Thymus (tissue), 11 donors: ENCODE results near the gene RSPH1. TPM values are rescaled to one million over a fixed set of nuclear protein-coding genes. Genes with fewer than 3 reads are reported as not detected.

Source experiments
- DNase-seq, 9 donors: peaks; one replicate each; pipeline ENCODE4 v3.0.0-alpha.2; 2013; ENCODE audit warnings: low spot score in 9 of 9, low read depth in 6 of 9, missing footprints in 1 of 9
- H3K27ac ChIP-seq, 2 donors: one replicate each; pipeline ENCODE4 v1.5.1; 2013; ENCODE audit warnings: control low read depth in 1 of 2, low read depth in 1 of 2, low read length in 1 of 2, mild to moderate bottlenecking in 1 of 2, moderate library complexity in 1 of 2
- H3K27me3 ChIP-seq, 2 donors: one replicate each; pipeline ENCODE4 v1.5.1; 2013; ENCODE audit warnings: low read length in 1 of 2; ENCODE audit not compliant: control insufficient read depth in 2 of 2, insufficient read depth in 1 of 2
- H3K36me3 ChIP-seq, 2 donors: one replicate each; pipeline ENCODE4 v1.5.1; 2013; ENCODE audit warnings: low read length in 1 of 2, mild to moderate bottlenecking in 1 of 2, moderate library complexity in 1 of 2; ENCODE audit not compliant: control insufficient read depth in 2 of 2, insufficient read depth in 2 of 2
- H3K4me1 ChIP-seq, 2 donors: one replicate each; pipeline ENCODE4 v1.5.1; 2013; ENCODE audit warnings: low read length in 2 of 2; ENCODE audit not compliant: control insufficient read depth in 2 of 2, insufficient read depth in 2 of 2
- H3K4me3 ChIP-seq, 2 donors: one replicate each; pipeline ENCODE4 v1.5.1; 2013; ENCODE audit warnings: low read length in 2 of 2, control low read depth in 1 of 2, mild to moderate bottlenecking in 1 of 2
- H3K9me3 ChIP-seq, 2 donors: one replicate each; pipeline ENCODE4 v1.5.1; 2013; ENCODE audit warnings: low read length in 1 of 2, mild to moderate bottlenecking in 1 of 2; ENCODE audit not compliant: control insufficient read depth in 2 of 2, insufficient read depth in 1 of 2
- WGBS: extraction: QIAGEN DNeasy Blood & Tissue Kit; methylation state at CpG from one replicate; pipeline ENCODE4 v1.1.7; 2013; 5-methylcytosine and 5-hydroxymethylcytosine counted together
- polyA plus RNA-seq: library from polyadenylated mRNA; stranded (reverse); fragments of 200-250 nt; gene quantifications from one replicate; pipeline ENCODE4 v1.2.3, GENCODE V29; 2013
- total RNA-seq: library from RNA; stranded (reverse); fragments of 120-200 nt; gene quantifications from one replicate; pipeline ENCODE4 v1.2.4, GENCODE V29; 2013
- donor health status: healthy.

RSPH1 gene
- total and polyA plus RNA-seq, 2 donors: 0.38 to 2.4 TPM

DNA sequence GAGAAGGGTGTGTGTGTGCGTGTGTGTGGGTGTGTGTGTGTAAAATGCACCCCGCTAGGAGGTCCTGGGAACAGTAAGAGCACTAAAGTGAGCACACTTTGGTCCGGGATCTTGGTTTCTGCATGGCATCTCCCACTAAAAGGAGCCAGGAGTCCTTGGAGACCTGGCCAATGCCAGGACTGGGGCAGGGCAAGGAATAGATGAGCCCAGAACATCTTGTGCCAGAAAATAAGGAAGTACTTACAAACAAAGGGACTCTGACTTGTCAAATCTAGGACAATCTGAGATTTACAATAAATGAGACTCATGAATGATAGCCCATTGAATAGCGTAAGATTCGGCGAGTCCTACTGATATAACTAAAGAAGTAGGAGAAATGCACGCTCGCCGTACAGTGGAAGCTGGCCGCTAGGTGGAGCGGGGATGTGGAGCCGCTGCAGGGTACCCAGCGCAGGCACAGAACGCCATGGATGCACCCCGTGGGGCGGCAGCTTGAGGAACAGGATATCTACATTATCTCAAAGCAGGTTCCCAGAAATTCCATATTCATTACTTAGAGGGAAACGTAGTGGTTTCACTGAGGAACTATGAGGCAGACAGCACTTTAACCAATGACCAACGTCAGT, 24.7 kb upstream of the RSPH1 start:
- Histone ChIP-seq H3K4me3 (no peak overlapping the region), H3K27me3 (no peaks in the 10 kb centered on the region), H3K36me3 (peaks cover 43 to 56% of the 10 kb centered on the region in 2 donors), H3K9me3 (no peaks in the 10 kb centered on the region), H3K4me1 (peaks cover 0 to 23% of the 10 kb centered on the region in 2 donors), H3K27ac (no peak overlapping the region)
- DNase-seq: no peak
- 98% methylated on average over 18 of the region's 18 CpGs for WGBS

DNA sequence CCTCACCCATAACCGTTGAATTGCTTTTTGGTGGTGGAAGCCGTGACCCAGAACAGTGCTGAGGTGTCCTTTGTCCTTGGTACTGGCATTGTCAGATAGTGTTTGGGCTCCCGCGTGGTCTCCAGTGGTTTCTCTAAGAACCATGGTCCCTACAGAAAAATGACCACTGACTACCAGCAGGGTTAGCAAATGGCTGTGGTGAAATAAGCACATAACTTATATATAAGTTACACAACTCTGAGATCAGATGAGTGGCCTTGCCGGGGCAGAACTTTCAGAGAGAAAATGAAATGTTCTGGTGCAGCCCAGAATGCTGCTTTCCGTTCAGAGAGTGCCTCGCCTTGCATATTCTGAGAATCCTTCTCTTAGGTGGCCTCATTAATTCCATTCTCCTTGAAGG, 22.6 kb upstream of the RSPH1 start:
- 98% methylated on average over 7 of the region's 7 CpGs for whole genome bisulfite sequencing
- H3K4me1 ChIP-seq: peaks cover 7 to 20% of the 10 kb centered on the region in 2 donors
- H3K36me3 ChIP-seq: peaks cover 43 to 55% of the 10 kb centered on the region in 2 donors
- H3K27me3 ChIP-seq: peaks cover 0 to 4% of the 10 kb centered on the region in 2 donors
- H3K4me3 ChIP-seq: no peak overlapping the region
- no peak overlapping the region for H3K27ac ChIP-seq
- no peak for DNase-seq
- H3K9me3 ChIP-seq: no peaks in the 10 kb centered on the region

DNA sequence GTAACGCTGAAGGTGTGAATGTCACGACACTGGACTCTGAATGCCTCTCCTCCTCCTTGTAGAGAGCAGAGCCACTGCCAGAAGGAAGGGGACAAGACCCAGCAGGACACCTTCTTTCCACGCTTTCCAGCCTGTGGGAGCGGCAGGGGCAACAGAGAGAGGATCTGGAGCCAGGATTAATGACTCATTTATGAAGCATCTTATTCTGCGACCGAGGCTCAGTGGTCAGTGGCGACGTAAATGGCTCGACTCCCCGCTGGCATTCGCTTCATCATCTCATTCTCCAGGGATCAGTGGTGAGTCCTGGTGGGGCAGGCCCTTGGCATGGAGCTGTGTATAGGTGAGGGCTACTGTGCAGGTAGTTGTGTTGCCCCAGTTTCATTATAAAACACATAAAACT, 22.2 kb upstream of the RSPH1 start:
- Histone ChIP-seq H3K27me3 (peaks cover 0 to 4% of the 10 kb centered on the region in 2 donors), H3K36me3 (peaks cover 43 to 52% of the 10 kb centered on the region in 2 donors), H3K9me3 (no peaks in the 10 kb centered on the region), H3K4me1 (peaks cover 7 to 22% of the 10 kb centered on the region in 2 donors), H3K4me3 (no peak overlapping the region), H3K27ac (no peak overlapping the region)
- DNase-seq: no peak
- 96% methylated on average over 11 of the region's 11 CpGs for WGBS

DNA sequence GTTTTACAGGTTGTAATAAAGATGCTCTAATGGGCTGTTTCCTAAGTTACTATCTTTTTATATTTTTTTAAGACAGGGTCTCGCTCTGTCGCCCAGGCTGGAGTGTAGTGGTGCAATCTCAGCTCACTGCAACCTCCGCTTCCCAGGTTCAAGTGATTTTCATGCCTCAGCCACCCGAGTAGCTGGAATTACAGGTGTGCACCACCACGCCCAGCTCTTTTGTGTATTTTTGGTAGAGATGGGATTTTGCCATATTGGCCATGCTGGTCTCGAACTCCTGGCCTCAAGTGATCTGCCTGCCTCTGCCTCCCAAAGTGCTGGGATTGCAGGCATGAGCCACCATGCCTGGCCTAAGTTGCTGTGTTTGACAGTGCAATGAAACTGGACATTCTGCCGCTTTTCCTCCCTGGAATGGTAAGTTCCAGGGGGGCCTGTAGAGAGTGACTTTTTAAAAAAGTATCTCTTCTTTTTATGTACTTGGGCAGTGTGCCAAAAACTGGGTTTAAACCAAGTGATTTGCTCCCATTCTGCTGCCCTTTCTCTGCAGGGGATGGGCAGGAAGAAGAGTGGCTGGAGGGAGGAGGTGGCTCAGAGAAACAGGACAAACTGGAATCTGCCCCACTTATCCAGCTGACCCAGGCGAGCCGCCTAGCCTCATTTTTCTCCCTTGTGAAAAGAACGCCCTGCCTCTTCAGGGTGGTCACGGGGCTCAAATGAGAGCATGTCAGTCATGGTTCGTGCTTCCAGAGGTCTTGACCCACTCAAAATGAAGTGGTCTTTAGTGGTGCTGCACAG, 19.9 kb upstream of the RSPH1 start:
- H3K4me1 ChIP-seq: peaks cover 7 to 31% of the 10 kb centered on the region in 2 donors
- H3K27me3 ChIP-seq: peaks cover 0 to 4% of the 10 kb centered on the region in 2 donors
- no peaks in the 10 kb centered on the region for H3K9me3 ChIP-seq
- DNase-seq: no peak
- no peak overlapping the region for H3K27ac ChIP-seq
- peaks cover 23 to 29% of the 10 kb centered on the region in 2 donors for H3K36me3 ChIP-seq
- 98% methylated on average over 12 of the region's 12 CpGs for WGBS
- H3K4me3 ChIP-seq: no peak overlapping the region

DNA sequence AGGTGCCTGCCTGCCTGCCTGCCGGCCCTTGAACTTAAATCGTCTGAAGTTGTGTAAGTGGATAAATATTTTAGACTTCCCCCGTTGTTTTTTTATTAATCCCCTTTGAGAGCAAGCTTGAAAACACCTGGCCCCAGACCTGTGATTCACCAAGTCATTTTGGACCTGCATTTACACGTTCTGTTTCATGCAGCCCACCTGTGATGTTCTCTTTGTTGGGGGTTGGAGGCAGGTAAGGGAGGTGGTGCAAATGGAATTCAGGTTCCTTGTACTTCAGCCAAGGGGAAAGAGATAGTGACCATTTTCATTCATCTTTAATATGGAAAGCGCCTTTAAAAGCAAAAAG, 18.8 kb upstream of the RSPH1 start:
- WGBS: 20% methylated on average over 5 of the region's 5 CpGs
- no peak for DNase-seq
- Histone ChIP-seq H3K4me3 (peak overlapping the region; percentile 84 to 89), H3K27ac (peak overlapping the region in 1 of 2 donors; percentile 31), H3K36me3 (peaks cover 19 to 21% of the 10 kb centered on the region in 2 donors), H3K4me1 (peaks cover 7 to 31% of the 10 kb centered on the region in 2 donors), H3K27me3 (peaks cover 0 to 4% of the 10 kb centered on the region in 2 donors), H3K9me3 (no peaks in the 10 kb centered on the region)

DNA sequence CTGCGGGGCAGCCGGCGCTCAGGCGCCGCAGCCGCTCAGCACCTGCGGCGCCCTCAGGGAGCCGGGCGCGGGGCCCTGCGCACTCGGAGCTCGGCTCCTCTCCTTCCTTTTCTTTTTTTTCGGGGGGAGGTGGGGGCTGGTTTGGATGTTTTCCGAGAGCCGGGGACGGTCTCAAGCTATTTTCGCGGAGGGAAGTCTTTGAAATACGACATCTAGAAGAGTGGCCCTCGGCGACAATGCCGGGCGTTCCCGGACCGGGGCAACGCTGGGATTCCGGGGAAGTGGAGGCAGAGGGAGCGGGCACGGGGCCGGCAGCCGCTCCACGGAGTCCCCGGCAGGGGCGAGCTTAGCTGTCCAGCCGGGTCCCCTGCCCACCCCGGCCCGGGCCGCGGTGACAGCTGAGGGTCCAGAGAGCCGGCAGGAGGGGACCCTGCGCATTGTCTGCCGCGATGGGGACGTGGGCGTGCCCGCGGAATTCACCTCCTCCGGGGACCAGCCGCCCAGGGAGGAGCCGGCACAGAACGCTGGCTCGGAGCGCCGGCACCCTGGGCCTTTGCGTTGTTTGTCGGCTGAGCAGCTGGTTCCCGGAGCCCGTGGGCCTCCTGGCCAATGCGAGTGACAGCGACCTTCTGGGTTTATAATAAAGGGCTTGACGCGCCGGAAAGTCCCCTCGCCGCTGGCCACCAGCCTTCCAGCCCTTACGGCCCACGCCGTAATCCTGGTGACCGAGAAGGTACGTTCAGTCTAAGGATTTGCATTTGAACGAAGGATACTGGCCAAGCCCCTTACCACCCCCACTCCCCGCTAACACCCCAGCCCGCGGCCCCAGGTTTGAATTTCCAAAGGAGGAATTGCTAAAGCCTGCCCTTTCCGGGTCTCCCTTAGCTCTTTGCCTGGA, 18.2 kb upstream of the RSPH1 start:
- Histone ChIP-seq H3K9me3 (no peaks in the 10 kb centered on the region), H3K36me3 (peaks cover 13 to 15% of the 10 kb centered on the region in 2 donors), H3K27me3 (peaks cover 0 to 4% of the 10 kb centered on the region in 2 donors), H3K27ac (peak overlapping the region; percentile 26 to 70), H3K4me3 (peak overlapping the region; percentile 84 to 89), H3K4me1 (peaks cover 7 to 31% of the 10 kb centered on the region in 2 donors)
- DNase-seq: peak in 2 of 9 donors; percentile 27 to 63
- under 1% methylated on average over 77 of the region's 77 CpGs for WGBS

DNA sequence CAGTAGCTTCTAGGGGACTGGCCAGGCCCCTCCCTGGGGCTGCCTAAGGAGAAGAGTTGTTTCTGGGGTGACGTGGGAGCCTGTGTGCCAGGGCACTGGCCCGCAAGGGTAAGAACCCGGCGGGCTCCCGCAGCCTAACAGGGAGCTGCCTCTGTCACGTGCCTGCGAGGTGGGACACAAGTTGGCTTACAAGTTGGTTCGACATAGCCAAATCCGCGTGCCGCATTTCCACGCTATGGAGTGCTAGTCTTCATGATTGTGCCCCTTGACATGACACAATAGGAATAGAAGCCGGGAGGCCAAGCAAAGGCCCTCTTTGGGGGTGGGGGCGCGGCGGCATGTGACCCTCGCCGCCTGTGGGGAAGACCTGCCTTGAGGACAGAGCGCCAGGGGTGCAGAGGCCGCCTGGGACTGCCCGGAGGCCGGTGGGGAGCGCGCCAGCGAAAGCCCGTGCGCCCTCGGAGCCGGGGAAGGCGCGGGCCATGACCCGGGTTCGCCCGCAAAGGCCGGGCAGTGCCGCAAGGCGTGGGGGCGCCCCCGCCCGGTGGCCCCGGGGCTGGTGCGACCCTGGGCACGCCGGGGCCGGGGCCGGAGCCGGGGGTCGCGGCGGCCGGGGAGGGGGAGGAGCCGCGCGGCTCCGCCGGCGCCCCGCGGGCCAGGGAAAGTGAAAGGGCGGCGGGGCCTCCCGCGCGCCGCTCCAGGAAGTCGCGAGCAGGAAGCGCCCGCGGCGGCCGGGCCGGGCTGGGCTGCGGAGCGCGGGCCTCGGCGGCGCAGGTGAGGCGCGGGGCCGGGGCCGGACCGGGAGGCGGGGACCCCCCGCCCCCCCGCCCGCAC, 17.3 kb upstream of the RSPH1 start, which contains the start of gene SLC37A1:
Gene SLC37A1, plus strand, starts transcription at position 702 of the 834 bp plus-strand sequence. CDS start 4,603 bp downstream, outside the sequence.
- WGBS: 15% methylated on average over 88 of the region's 88 CpGs

DNA sequence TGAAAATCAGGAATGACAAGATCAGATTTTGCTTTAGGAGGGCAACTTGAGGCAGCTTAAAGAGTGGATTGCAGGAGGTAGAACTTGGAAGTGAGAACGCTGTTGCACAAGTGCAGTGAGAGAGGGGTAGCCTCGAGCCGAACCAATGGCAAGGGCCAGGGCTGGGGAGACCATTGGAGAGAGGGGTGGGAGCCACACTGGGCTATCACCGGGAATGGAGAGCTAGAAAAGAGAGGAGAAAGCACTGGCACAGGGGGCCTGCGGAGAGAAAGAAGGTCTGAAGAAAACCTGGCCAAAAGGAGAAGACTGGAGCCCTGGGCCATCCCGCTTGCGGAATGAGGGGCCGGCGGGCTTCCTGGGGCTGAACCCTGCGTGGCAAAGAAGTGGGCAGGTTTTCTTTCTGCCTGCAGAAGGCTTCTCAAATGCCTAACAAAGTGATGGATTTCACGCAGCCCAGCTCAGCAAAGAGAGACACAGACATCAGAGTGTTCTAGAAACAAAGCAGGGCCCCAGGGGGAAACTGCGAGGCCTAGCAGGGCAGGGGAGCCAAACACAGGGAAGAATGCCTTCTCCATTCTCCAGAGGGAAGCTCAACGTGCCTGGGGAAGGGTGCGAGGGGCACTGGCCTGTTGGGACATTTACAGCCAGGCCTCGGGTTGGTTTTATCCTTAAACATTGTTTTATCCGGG, 16.5 kb upstream of the RSPH1 start:
- WGBS: 98% methylated on average over 16 of the region's 16 CpGs
- peak in 1 of 9 donors; percentile 36 for DNase-seq
- peaks cover 0 to 4% of the 10 kb centered on the region in 2 donors for H3K27me3 ChIP-seq
- H3K27ac ChIP-seq: no peak overlapping the region
- H3K36me3 ChIP-seq: no peaks in the 10 kb centered on the region
- peaks cover 7 to 31% of the 10 kb centered on the region in 2 donors for H3K4me1 ChIP-seq
- no peak overlapping the region for H3K4me3 ChIP-seq
- no peaks in the 10 kb centered on the region for H3K9me3 ChIP-seq

More for the DNA sequence above, 17.3 kb upstream of the RSPH1 start, which contains the start of gene SLC37A1:
- peak within 1 kb of the TSS; percentile 26 to 71 for H3K27ac ChIP-seq
- DNase-seq: peak in 1 of 9 donors; percentile 59
- H3K4me3 ChIP-seq: peak within 1 kb of the TSS; percentile 84 to 89
- H3K9me3 ChIP-seq: no peaks in the 10 kb centered on the region
- peaks cover 0 to 4% of the 10 kb centered on the region in 2 donors for H3K27me3 ChIP-seq
- peaks cover 6 to 7% of the 10 kb centered on the region in 2 donors for H3K36me3 ChIP-seq
- H3K4me1 ChIP-seq: peaks cover 7 to 31% of the 10 kb centered on the region in 2 donors
